BE2C (cell line): ENCODE data around the gene CAMSAP1.

Experiments
- DNase-seq: peaks from one replicate; pipeline ENCODE4 v3.0.0-alpha.2; 2020
- H3K27me3 ChIP-seq: fragments of 250-450 bp; sonication (Bioruptor Pico); 2 replicates; pipeline ENCODE4 v1.5.1; 2020; ENCODE audit warnings: mild to moderate bottlenecking
- H3K36me3 ChIP-seq: fragments of 250-450 bp; sonication (Bioruptor Pico); 2 replicates; pipeline ENCODE4 v1.5.1; 2020; ENCODE audit warnings: mild to moderate bottlenecking
- H3K4me1 ChIP-seq: fragments of 250-450 bp; sonication (Bioruptor Pico); 2 replicates; pipeline ENCODE4 v1.5.1; 2020
- H3K4me3 ChIP-seq: 2 replicates; pipeline ENCODE4 v1.5.1; 2011; ENCODE audit warnings: low read depth, low read length
- H3K9me3 ChIP-seq: fragments of 250-450 bp; sonication (Bioruptor Pico); 2 replicates; pipeline ENCODE4 v1.5.1; 2020
- CTCF ChIP-seq: IDR thresholded peaks from 2 replicates; pipeline ENCODE4 v1.5.1; 2012; ENCODE audit warnings: mild to moderate bottlenecking, low read depth, low read length

CAMSAP1 gene

DNA sequence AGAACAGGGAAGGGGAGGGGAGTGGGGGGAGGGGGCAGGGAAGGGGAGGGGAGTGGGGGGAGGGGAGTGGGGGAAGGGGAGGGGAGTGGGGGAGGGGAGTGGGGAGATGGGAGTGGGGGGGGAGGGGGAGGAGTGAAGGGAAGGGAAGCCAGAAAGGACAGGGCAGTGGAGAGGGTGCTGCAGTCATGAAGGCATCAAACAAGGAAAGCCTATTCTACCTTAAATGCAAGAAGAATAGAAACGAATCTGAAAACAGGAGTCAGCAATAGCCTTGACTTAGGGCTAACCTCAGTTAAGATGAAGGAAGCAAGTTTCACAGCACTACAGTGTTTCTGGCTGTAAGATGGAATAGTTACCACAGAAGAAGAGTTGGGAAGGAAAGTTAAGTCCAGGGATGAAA is 59.5 kb downstream of the CAMSAP1 start:
- TF ChIP-seq CTCF = no peak
- DNase-seq = no peak
- peaks cover 11% of the 10 kb centered on the region for H3K4me1 ChIP-seq
- no peak overlapping the region for H3K4me3 ChIP-seq
- H3K27me3 ChIP-seq = no peaks in the 10 kb centered on the region
- no peaks in the 10 kb centered on the region for H3K9me3 ChIP-seq
- peaks cover 18% of the 10 kb centered on the region for H3K36me3 ChIP-seq

GRCh38 chr9:135840539-135840938 is 66.8 kb downstream of the CAMSAP1 start:
- Histone ChIP-seq H3K27me3 (no peaks in the 10 kb centered on the region), H3K4me1 (no peaks in the 10 kb centered on the region), H3K4me3 (no peak overlapping the region), H3K9me3 (no peaks in the 10 kb centered on the region), H3K36me3 (peaks cover 11% of the 10 kb centered on the region; the same call in 1 of the 2 replicates)
- DNase-seq = no peak
- TF ChIP-seq CTCF = no peak

- no peaks in the 10 kb centered on the region for H3K27me3 ChIP-seq
- no peak for DNase-seq
- H3K4me3 ChIP-seq = no peak overlapping the region
These were observed 67.2 kb downstream of the CAMSAP1 start for GRCh38 chr9:135840107-135840506.

GRCh38 chr9:135839516-135839915 is 67.8 kb downstream of the CAMSAP1 start:
- H3K27me3 ChIP-seq = no peaks in the 10 kb centered on the region
- H3K9me3 ChIP-seq = no peaks in the 10 kb centered on the region
- no peak overlapping the region for H3K4me3 ChIP-seq
- no peak for DNase-seq
- TF ChIP-seq CTCF = no peak
- no peaks in the 10 kb centered on the region for H3K4me1 ChIP-seq
- peaks cover 17% of the 10 kb centered on the region; the same call in 1 of the 2 replicates for H3K36me3 ChIP-seq

More at GRCh38 chr9:135840107-135840506, 67.2 kb downstream of the CAMSAP1 start:
- H3K36me3 ChIP-seq = peaks cover 15% of the 10 kb centered on the region; the same call in 1 of the 2 replicates
- no peak for TF ChIP-seq CTCF
- H3K9me3 ChIP-seq = no peaks in the 10 kb centered on the region
- H3K4me1 ChIP-seq = no peaks in the 10 kb centered on the region

- Histone ChIP-seq H3K4me1 (no peaks in the 10 kb centered on the region), H3K9me3 (no peaks in the 10 kb centered on the region), H3K4me3 (no peak overlapping the region), H3K27me3 (no peaks in the 10 kb centered on the region), H3K36me3 (peaks cover 7% of the 10 kb centered on the region; the same call in 1 of the 2 replicates)
- TF ChIP-seq CTCF = no peak
- no peak for DNase-seq
These were observed 72.2 kb downstream of the CAMSAP1 start for GRCh38 chr9:135835131-135835530.

GRCh38 chr9:135833864-135834263 is 73.5 kb downstream of the CAMSAP1 start:
- DNase-seq = no peak
- H3K9me3 ChIP-seq = peaks cover 4% of the 10 kb centered on the region; the same call in 1 of the 2 replicates
- no peak for TF ChIP-seq CTCF
- H3K4me1 ChIP-seq = no peaks in the 10 kb centered on the region
- no peak overlapping the region for H3K4me3 ChIP-seq
- no peaks in the 10 kb centered on the region for H3K27me3 ChIP-seq
- peaks cover 7% of the 10 kb centered on the region; the same call in 1 of the 2 replicates for H3K36me3 ChIP-seq
